HCT116 (cell line): ENCODE measurements around the gene NAXE. TPM values are rescaled to one million over a fixed set of nuclear protein-coding genes. Genes with fewer than 3 reads are reported as not detected.

Experiments
- ATAC-seq: fragments of 200-7000 bp; cut with Tn5 transposase; 2 replicates; pipeline ENCODE4 v1.9.1; 2020; ENCODE audit warnings: mild to moderate bottlenecking, moderate library complexity
- BruUV-seq: library from RNA; stranded (reverse); fragments of 400-500 nt; replicated peaks from 2 replicates; lab custom pipeline; 2021; lab: Mats Ljungman, UMichigan
- CTCF ChIA-PET: fragments of 300-600 bp; sonication (Branson Sonifier 250); formaldehyde crosslinking; loops from one replicate; lab custom pipeline; 2021; ENCODE audit warnings: antibody characterized with exemption; lab: Charles Lee
- POLR2A ChIA-PET: fragments of 300-600, 350-600 bp; sonication (Branson Sonifier 250); formaldehyde crosslinking; loops from one replicate; lab custom pipeline; 2021; ENCODE audit warnings: antibody characterized with exemption; lab: Charles Lee
- RAD21 ChIA-PET, 2 experiments: fragments of 300-600 bp; sonication (Branson Sonifier 250); formaldehyde crosslinking; loops; one replicate each; lab custom pipeline; 2023; ENCODE audit warnings: low total read pairs in 2 of 2; ENCODE audit not compliant: uncharacterized antibody in 2 of 2, unreplicated experiment in 2 of 2, low non-redundant PET in 1 of 2; lab: Charles Lee
- DNase-seq: peaks from one replicate; pipeline ENCODE4 v3.0.0-alpha.2; 2010; ENCODE audit warnings: low read depth, low spot score
- H2AFZ ChIP-seq: fragments of 200-600 bp; shearing (Covaris generic), sonication (generic); 2 replicates; pipeline ENCODE4 v1.6.1; 2017; ENCODE audit warnings: low read depth, mixed run types, mixed read lengths, antibody characterized with exemption, low read length; ENCODE audit not compliant: poor library complexity, severe bottlenecking
- H3K27ac ChIP-seq: 2 replicates; pipeline ENCODE4 v1.5.1; 2012; ENCODE audit warnings: low read depth, low read length
- H3K27me3 ChIP-seq: fragments of 200-600 bp; sonication (generic); 2 replicates; pipeline ENCODE4 v1.6.1; 2016; ENCODE audit warnings: mixed run types, low read length, mixed read lengths; ENCODE audit not compliant: insufficient read depth
- H3K36me3 ChIP-seq, 2 experiments: fragments of 200-500 bp in 1 of 2; fragments of 200-600 bp in 1 of 2; sonication (Bioruptor generic) in 1 of 2; sonication (generic) in 1 of 2; 2 replicates each; pipeline versions ENCODE4 v1.5.1 to v1.6.1; 2014 to 2016; ENCODE audit warnings: low read length in 2 of 2, inconsistent platforms in 1 of 2, mixed read lengths in 1 of 2, mixed run types in 1 of 2; ENCODE audit not compliant: insufficient read depth in 2 of 2, control insufficient read depth in 1 of 2
- H3K4me1 ChIP-seq, 2 experiments: fragments of 200-600 bp in 1 of 2; sonication (generic) in 1 of 2; 2 replicates each; pipeline versions ENCODE4 v1.5.1 to v1.6.1; 2012 to 2017; ENCODE audit warnings: low read length in 2 of 2, inconsistent platforms in 1 of 2, mild to moderate bottlenecking in 1 of 2, mixed read lengths in 1 of 2, mixed run types in 1 of 2, moderate library complexity in 1 of 2; ENCODE audit not compliant: insufficient read depth in 2 of 2, control insufficient read depth in 1 of 2
- H3K4me2 ChIP-seq: fragments of 200-600 bp; sonication (generic); 2 replicates; pipeline ENCODE4 v1.6.1; 2017; ENCODE audit warnings: mixed run types, low read length, mixed read lengths
- H3K4me3 ChIP-seq, 2 experiments: fragments of 200-600 bp in 1 of 2; sonication (generic) in 1 of 2; replicated peaks in 1 of 2; 2 replicates each; pipeline ENCODE4 v1.5.1; 2011 to 2016; ENCODE audit warnings: low read length in 2 of 2, control low read depth in 1 of 2, low read depth in 1 of 2, mild to moderate bottlenecking in 1 of 2, mixed read lengths in 1 of 2, mixed run types in 1 of 2
- H3K79me2 ChIP-seq: fragments of 200-600 bp; sonication (generic); 2 replicates; pipeline ENCODE4 v1.6.1; 2017; ENCODE audit warnings: mild to moderate bottlenecking, mixed run types, low read length, moderate library complexity, mixed read lengths; ENCODE audit not compliant: insufficient read depth
- H3K9ac ChIP-seq: fragments of 200-600 bp; sonication (generic); 2 replicates; pipeline ENCODE4 v1.6.1; 2016; ENCODE audit warnings: low read length, mixed read lengths
- H3K9me2 ChIP-seq: fragments of 200-600 bp; sonication (generic), shearing (Covaris generic); 2 replicates; pipeline ENCODE4 v1.6.1; 2017; ENCODE audit warnings: mixed run types, mild to moderate bottlenecking, moderate library complexity; ENCODE audit not compliant: insufficient read depth
- H3K9me3 ChIP-seq, 2 experiments: fragments of 200-500 bp in 1 of 2; fragments of 200-600 bp in 1 of 2; sonication (Bioruptor generic) in 1 of 2; sonication (generic) in 1 of 2; 2 replicates each; pipeline ENCODE4 v1.6.1; 2014 to 2017; ENCODE audit warnings: low read length in 2 of 2, mixed read lengths in 2 of 2, inconsistent platforms in 1 of 2, low read depth in 1 of 2, mild to moderate bottlenecking in 1 of 2, mixed run types in 1 of 2, moderate library complexity in 1 of 2; ENCODE audit not compliant: control insufficient read depth in 1 of 2, insufficient read depth in 1 of 2
- H4K20me1 ChIP-seq: fragments of 200-600 bp; sonication (generic), shearing (Covaris generic); 2 replicates; pipeline ENCODE4 v1.6.1; 2017; ENCODE audit warnings: mixed run types, mild to moderate bottlenecking, moderate library complexity; ENCODE audit not compliant: insufficient read depth
- CBX3 ChIP-seq: IDR thresholded peaks from 2 replicates; pipeline ENCODE4 v1.6.1; 2012; ENCODE audit warnings: low read depth
- CEBPB ChIP-seq: IDR thresholded peaks from 2 replicates; pipeline ENCODE4 v1.6.1; 2012; ENCODE audit warnings: low read depth
- FOSL1 ChIP-seq: IDR thresholded peaks from 2 replicates; pipeline ENCODE4 v1.6.1; 2012; ENCODE audit warnings: low read depth
- JUND ChIP-seq: IDR thresholded peaks from 2 replicates; pipeline ENCODE4 v1.6.1; 2012
- RAD21 ChIP-seq: IDR thresholded peaks from 2 replicates; pipeline ENCODE4 v1.6.1; 2012; ENCODE audit warnings: low read depth, mild to moderate bottlenecking
- SP1 ChIP-seq: IDR thresholded peaks from 2 replicates; pipeline ENCODE4 v1.6.1; 2012; ENCODE audit warnings: low read depth
- SRF ChIP-seq: IDR thresholded peaks from 2 replicates; pipeline ENCODE4 v1.6.1; 2012; ENCODE audit warnings: low read depth
- ZNF274 ChIP-seq: fragments of 200-500 bp; sonication (Bioruptor generic); IDR thresholded peaks from 2 replicates; pipeline ENCODE4 v1.6.1; 2014; ENCODE audit warnings: mild to moderate bottlenecking, low read depth, low read length, inconsistent platforms
- intact Hi-C: fragments of 100-400 bp; cut with micrococcal nuclease; formaldehyde crosslinking; loops from 2 replicates; pipeline ENCODE4 v1.10.0; 2022
- total RNA-seq: library from RNA; stranded (reverse); gene quantifications from one replicate; pipeline ENCODE4 v1.2.1, GENCODE V29; 2021; ENCODE audit not compliant: unreplicated experiment
- TF ChIP-seq, protein P1 (sequence below), 3 experiments: fragments of 200-600 bp in 1 of 3; sonication (generic) in 1 of 3; IDR thresholded peaks in 2 of 3; conservative IDR thresholded peaks in 1 of 3; 2 replicates each; pipeline ENCODE4 v1.5.1; 2012 to 2017; ENCODE audit warnings: low read depth in 2 of 3, low read length in 2 of 3, antibody characterized with exemption in 1 of 3, borderline replicate concordance in 1 of 3, control low read depth in 1 of 3, mild to moderate bottlenecking in 1 of 3, mixed read lengths in 1 of 3, mixed run types in 1 of 3, moderate library complexity in 1 of 3; ENCODE audit not compliant: insufficient read depth in 1 of 3
- TF ChIP-seq, protein P2 (sequence below): IDR thresholded peaks from 2 replicates; pipeline ENCODE4 v1.6.1; 2011; ENCODE audit warnings: mild to moderate bottlenecking, low read length, moderate library complexity; ENCODE audit not compliant: insufficient replicate concordance; ENCODE audit errors: extremely low read depth

NAXE gene
- total RNA-seq, 1 experiment from 2014 or later, result 139 TPM

- ChIA-PET POLR2A (interaction anchor here (1.0 to 1.1 kb wide), 2 partner anchors 53 to 151 kb away, joined by 3 to 4 read pairs; no protein-coding TSS in a partner anchor), CTCF (interaction anchor here (0.5 to 1.8 kb wide), 13 partner anchors 9 to 222 kb away, joined by 3 to 19 read pairs (median 4); partner anchors contain the start of genes MEF2D and NAXE), RAD21 (interaction anchor here in 1 of 2 experiments (1.0 kb wide), 2 partner anchors 21 to 151 kb away, joined by 3 to 5 read pairs; no protein-coding TSS in a partner anchor)
- no peak overlapping the region for H3K4me3 ChIP-seq
- intact Hi-C loops, result loop anchor here (1.0 to 2.0 kb wide), 4 partner anchors 24 to 225 kb away; no protein-coding TSS in a partner anchor
- no peak overlapping the region for H3K27ac ChIP-seq
- H3K9me3 ChIP-seq, result no peaks in the 10 kb centered on the region
- no peak overlapping the region for H3K9ac ChIP-seq
- no peaks in the 10 kb centered on the region for H3K9me2 ChIP-seq
- peaks cover under 1 to 17% of the 10 kb centered on the region in 2 experiments; a peak in 3 of 4 replicates for H3K4me1 ChIP-seq
- peak; percentile 66 for DNase-seq
- no TSS peak for BruUV-seq
- H4K20me1 ChIP-seq, result no peaks in the 10 kb centered on the region
- no peaks in the 10 kb centered on the region for H3K27me3 ChIP-seq
- peak; percentile 95 for ATAC-seq
- peak overlapping the region; percentile 48 for H2AFZ ChIP-seq
- H3K36me3 ChIP-seq, result no peaks in the 10 kb centered on the region
- peak overlapping the region; percentile 6; the same call in 1 of the 2 replicates for H3K4me2 ChIP-seq
- H3K79me2 ChIP-seq, result no peaks in the 10 kb centered on the region
- TF ChIP-seq CBX3 (peak; percentile 56; the same call in 1 of the 2 replicates), JUND (no peak), SP1 (no peak), FOSL1 (no peak), ZNF274 (no peak), SRF (no peak), CEBPB (no peak), RAD21 (peak; percentile 88)
- TF ChIP-seq, protein P1, sequence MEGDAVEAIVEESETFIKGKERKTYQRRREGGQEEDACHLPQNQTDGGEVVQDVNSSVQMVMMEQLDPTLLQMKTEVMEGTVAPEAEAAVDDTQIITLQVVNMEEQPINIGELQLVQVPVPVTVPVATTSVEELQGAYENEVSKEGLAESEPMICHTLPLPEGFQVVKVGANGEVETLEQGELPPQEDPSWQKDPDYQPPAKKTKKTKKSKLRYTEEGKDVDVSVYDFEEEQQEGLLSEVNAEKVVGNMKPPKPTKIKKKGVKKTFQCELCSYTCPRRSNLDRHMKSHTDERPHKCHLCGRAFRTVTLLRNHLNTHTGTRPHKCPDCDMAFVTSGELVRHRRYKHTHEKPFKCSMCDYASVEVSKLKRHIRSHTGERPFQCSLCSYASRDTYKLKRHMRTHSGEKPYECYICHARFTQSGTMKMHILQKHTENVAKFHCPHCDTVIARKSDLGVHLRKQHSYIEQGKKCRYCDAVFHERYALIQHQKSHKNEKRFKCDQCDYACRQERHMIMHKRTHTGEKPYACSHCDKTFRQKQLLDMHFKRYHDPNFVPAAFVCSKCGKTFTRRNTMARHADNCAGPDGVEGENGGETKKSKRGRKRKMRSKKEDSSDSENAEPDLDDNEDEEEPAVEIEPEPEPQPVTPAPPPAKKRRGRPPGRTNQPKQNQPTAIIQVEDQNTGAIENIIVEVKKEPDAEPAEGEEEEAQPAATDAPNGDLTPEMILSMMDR (IDR thresholded peaks at IDR 0.05 in 2 of 3, conservative IDR thresholded peaks at IDR 0.05 in 1 of 3; ENCODE audit: borderline replicate concordance in 1 of 3, insufficient read depth in 1 of 3, low read depth in 2 of 3, low read length in 2 of 3), result peak; percentile 79 to 95 (median 80)
- TF ChIP-seq, protein P2, sequence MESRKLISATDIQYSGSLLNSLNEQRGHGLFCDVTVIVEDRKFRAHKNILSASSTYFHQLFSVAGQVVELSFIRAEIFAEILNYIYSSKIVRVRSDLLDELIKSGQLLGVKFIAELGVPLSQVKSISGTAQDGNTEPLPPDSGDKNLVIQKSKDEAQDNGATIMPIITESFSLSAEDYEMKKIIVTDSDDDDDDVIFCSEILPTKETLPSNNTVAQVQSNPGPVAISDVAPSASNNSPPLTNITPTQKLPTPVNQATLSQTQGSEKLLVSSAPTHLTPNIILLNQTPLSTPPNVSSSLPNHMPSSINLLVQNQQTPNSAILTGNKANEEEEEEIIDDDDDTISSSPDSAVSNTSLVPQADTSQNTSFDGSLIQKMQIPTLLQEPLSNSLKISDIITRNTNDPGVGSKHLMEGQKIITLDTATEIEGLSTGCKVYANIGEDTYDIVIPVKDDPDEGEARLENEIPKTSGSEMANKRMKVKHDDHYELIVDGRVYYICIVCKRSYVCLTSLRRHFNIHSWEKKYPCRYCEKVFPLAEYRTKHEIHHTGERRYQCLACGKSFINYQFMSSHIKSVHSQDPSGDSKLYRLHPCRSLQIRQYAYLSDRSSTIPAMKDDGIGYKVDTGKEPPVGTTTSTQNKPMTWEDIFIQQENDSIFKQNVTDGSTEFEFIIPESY, result no peak
These were observed 16.6 kb downstream of the NAXE start for GRCh38 chr1:156608036-156608674.
